Heart left ventricle (tissue), 16 donors: ENCODE measurements around the gene CASZ1. TPM values are rescaled to one million over a fixed set of nuclear protein-coding genes. Genes with fewer than 3 reads are reported as not detected.
A peak's percentile ranks its signal among the peaks of the same experiment; 100 is the strongest.

Experiments
- ATAC-seq, 4 donors: fragments of 200-7000 bp; cut with Tn5 transposase; one replicate each; pipeline ENCODE4 v1.9.1; 2020 to 2022; ENCODE audit warnings: moderate library complexity in 4 of 4, mild to moderate bottlenecking in 3 of 4, moderate number of reproducible peaks in 1 of 4
- DNase-seq, 5 donors: peaks; one replicate each; pipeline ENCODE4 v3.0.0-alpha.2; 2020
- H3K27ac ChIP-seq, 12 donors: fragments of 200-600 bp; sonication (generic) in 4 of 12; one replicate each; pipeline versions ENCODE4 v1.5.0 to v1.8.0; 2016 to 2022; ENCODE audit warnings: mild to moderate bottlenecking in 2 of 12
- H3K27me3 ChIP-seq, 9 donors: fragments of 200-600 bp; sonication (generic) in 2 of 9; one replicate each; pipeline versions ENCODE4 v1.5.1 to v1.8.0; 2016 to 2022; ENCODE audit warnings: mild to moderate bottlenecking in 3 of 9
- H3K36me3 ChIP-seq, 9 donors: fragments of 200-600 bp; sonication (generic) in 2 of 9; one replicate each; pipeline versions ENCODE4 v1.5.0 to v1.8.0; 2018 to 2022; ENCODE audit warnings: mild to moderate bottlenecking in 2 of 9
- H3K4me1 ChIP-seq, 12 donors: fragments of 200-600 bp; sonication (generic) in 4 of 12; one replicate each; pipeline versions ENCODE4 v1.5.0 to v1.8.0; 2016 to 2022; ENCODE audit warnings: mild to moderate bottlenecking in 3 of 12
- H3K4me3 ChIP-seq, 12 donors: fragments of 200-600 bp; sonication (generic) in 4 of 12; one replicate each; pipeline versions ENCODE4 v1.5.0 to v1.8.0; 2017 to 2022; ENCODE audit warnings: mild to moderate bottlenecking in 9 of 12, moderate library complexity in 4 of 12
- H3K9me3 ChIP-seq, 12 donors: fragments of 200-600 bp; sonication (generic) in 4 of 12; one replicate each; pipeline versions ENCODE4 v1.5.0 to v1.8.0; 2016 to 2022; ENCODE audit warnings: mild to moderate bottlenecking in 1 of 12
- POLR2A ChIP-seq, 2 donors: fragments of 450-650 bp; IDR thresholded peaks; one replicate each; pipeline ENCODE4 v1.6.1; 2017; ENCODE audit warnings: antibody characterized with exemption in 2 of 2, mild to moderate bottlenecking in 2 of 2, moderate library complexity in 2 of 2
- WGBS, 4 donors: extraction: QIAGEN DNeasy Blood & Tissue Kit in 2 of 4; methylation state at CpG; one replicate each; pipeline versions ENCODE4 v1.1.5 to v1.1.7; 2013 to 2018; 5-methylcytosine and 5-hydroxymethylcytosine counted together
- intact Hi-C, 10 donors: fragments of 100-400 bp; cut with DNase I; formaldehyde crosslinking; loops; one replicate each; pipeline versions ENCODE4 v1.11.1 to v1.14.2; 2022
- polyA plus RNA-seq, 2 donors: library from polyadenylated mRNA; stranded (reverse); fragments of 200-250 nt; gene quantifications; one replicate each; pipeline ENCODE4 v1.2.3, GENCODE V29; 2013
- total RNA-seq, 9 donors: library from RNA; depleted of rRNA in 2 of 9; stranded (reverse); fragments of >200 nt in 2 of 9; fragmentation: NEBNext Ultra II Directional in 3 of 9; extraction: Animal tissue kit (Norgen Biotek cat#: 25700) in 3 of 9; gene quantifications; one replicate each; pipeline versions ENCODE4 v1.1.0 to v1.2.4, GENCODE V29; 2016 to 2023
- TF ChIP-seq, protein P1 (sequence below), 12 donors: fragments of 200-600 bp; sonication (generic) in 4 of 12; IDR thresholded peaks; one replicate each; pipeline versions ENCODE4 v1.5.0 to v1.8.0; 2018 to 2022; ENCODE audit warnings: antibody characterized with exemption in 12 of 12, mild to moderate bottlenecking in 5 of 12
- donor health status: ischemic (EF 13 %, LVEDD 7.1; RV severe dilation, severe dysfunction).
- donor health status: healthy with polysubstance abuse.
- donor health status: DM: no; HTN: yes; CAD: no.
- donor health status: DM: no; HTN: no; CAD: no.
- donor health status: ischemic (EF 25% LVEDD 6.9; RV normal size, moderate dysfunction).
- donor health status: ischemic (EF 25% LVEDD 5.7; RV mildly dilated, moderate dysfunction).
- donor health status: healthy.
- donor health status: DM: yes; HTN: yes; CAD: no.
- donor health status: ischemic (EF 35%, LVEDD 5.7; RV mildly dilated, moderate dysfunction).
- donor health status: nonischemic (EF 11% LVEDD 7.7; RV severe dilation, severe dysfunction).
- donor health status: DM: yes; HTN: yes; CAD: no.
- donor health status: PGD.
- donor health status: ischemic (EF 29% LVEDD 5.4; RV normal size, mild dysfunction).
- donor health status: nonischemic (EF 23%, LVEDD 6.1; RV moderate dilation, normal function).

Gene CASZ1
- total and polyA plus RNA-seq, 11 donors = 28.8 to 84.9 (median 55.0) TPM

DNA sequence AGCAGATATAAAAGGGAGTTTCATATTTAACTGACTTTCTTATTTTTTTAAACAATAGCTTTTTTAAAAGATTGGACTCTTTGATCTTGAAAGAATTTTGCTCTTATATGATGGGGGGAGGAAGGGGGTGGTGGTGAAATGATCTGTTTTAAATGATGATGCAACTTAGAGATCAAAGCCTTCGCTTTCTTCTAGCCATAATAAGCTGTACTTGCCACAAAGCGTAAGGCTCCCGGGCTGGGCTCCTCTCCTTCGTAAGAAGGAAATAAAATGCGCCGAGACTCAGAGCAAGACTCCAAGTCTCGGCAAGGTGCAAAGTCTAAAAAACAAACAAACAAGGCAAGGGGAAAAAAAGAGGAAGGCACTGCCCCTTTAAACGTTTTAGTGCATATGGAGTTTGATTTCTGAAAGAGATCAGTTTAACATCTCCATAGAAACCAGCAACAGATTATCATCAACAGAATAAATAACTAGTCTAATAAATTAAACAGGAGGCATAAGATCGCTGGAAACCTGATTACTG, 3.3 kb downstream of the CASZ1 start:
- Histone ChIP-seq H3K9me3 (no peaks in the 10 kb centered on the region), H3K36me3 (no peaks in the 10 kb centered on the region), H3K27ac (peak overlapping the region in 9 of 12 donors; percentile 82 to 98 (median 93)), H3K4me3 (peak overlapping the region; percentile 50 to 95 (median 76)), H3K27me3 (peaks cover 0 to 70% (median 0%) of the 10 kb centered on the region in 9 donors), H3K4me1 (peaks cover 2 to 71% (median 24%) of the 10 kb centered on the region in 12 donors)
- whole genome bisulfite sequencing, 4 donors = 3 to 5% (median 4%) methylated on average over 9 of the region's 9 CpGs
- intact Hi-C loops = loop anchor here in 8 of 10 donors (5.0 to 10.0 kb wide), 9 partner anchors 36 to 278 kb away; no protein-coding TSS in a partner anchor
- TF ChIP-seq POLR2A (IDR thresholded peaks at IDR 0.05) = no peak
- TF ChIP-seq, protein P1, sequence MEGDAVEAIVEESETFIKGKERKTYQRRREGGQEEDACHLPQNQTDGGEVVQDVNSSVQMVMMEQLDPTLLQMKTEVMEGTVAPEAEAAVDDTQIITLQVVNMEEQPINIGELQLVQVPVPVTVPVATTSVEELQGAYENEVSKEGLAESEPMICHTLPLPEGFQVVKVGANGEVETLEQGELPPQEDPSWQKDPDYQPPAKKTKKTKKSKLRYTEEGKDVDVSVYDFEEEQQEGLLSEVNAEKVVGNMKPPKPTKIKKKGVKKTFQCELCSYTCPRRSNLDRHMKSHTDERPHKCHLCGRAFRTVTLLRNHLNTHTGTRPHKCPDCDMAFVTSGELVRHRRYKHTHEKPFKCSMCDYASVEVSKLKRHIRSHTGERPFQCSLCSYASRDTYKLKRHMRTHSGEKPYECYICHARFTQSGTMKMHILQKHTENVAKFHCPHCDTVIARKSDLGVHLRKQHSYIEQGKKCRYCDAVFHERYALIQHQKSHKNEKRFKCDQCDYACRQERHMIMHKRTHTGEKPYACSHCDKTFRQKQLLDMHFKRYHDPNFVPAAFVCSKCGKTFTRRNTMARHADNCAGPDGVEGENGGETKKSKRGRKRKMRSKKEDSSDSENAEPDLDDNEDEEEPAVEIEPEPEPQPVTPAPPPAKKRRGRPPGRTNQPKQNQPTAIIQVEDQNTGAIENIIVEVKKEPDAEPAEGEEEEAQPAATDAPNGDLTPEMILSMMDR (IDR thresholded peaks at IDR 0.05) = no peak
- DNase-seq (no peak), ATAC-seq (no peak)

DNA sequence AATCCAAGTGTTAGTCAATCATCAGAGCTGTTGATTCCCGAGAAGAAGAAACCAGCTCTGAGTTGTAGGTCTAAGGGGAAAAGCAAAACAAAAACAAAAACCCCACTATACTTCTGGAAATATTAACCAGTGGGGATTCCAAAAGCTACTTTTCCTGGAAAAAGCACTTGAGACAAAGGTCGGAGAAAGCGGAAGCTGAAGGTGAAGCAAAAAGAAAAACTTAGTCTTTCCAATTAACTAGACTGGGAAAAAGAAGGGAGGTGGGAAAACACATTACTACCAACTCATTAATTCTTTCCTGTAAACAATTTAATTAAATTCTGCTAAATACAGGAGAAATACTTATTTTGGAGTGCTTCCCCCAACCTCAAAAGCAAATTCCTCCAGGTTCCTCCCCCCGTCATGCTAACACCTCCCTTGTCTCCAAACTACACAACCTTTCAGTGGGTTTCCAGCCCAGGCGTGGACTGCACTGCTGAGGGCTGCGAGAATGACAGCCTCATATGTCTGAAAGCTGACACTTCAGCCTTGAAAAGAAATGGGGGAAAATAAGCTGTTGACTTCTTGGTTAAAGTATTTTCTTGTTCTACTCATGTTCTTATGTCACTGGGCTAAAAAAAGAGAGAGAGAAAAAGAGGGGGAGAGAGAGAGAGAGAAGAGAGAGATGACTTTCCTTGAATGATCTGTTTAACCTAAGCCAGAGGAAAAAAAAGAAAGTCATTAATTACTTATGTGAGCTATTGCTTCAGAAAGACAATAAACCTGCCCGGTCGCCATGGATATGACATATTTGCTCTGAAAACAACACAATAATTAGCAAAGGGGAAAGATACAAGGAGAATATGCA, 5.1 kb downstream of the CASZ1 start:
- Histone ChIP-seq H3K4me1 (peaks cover 4 to 80% (median 36%) of the 10 kb centered on the region in 12 donors), H3K9me3 (no peaks in the 10 kb centered on the region), H3K4me3 (no peak overlapping the region), H3K27me3 (peaks cover 0 to 62% (median 0%) of the 10 kb centered on the region in 9 donors), H3K27ac (peak overlapping the region in 8 of 12 donors; percentile 12 to 95 (median 58)), H3K36me3 (no peaks in the 10 kb centered on the region)
- 29 to 40% (median 34%) methylated on average over 8 of the region's 8 CpGs for WGBS, 4 donors
- intact Hi-C loops = loop anchor here in 8 of 10 donors (5.0 to 10.0 kb wide), 9 partner anchors 34 to 277 kb away; no protein-coding TSS in a partner anchor
- ATAC-seq = no peak
- no peak for DNase-seq
- no peak for TF ChIP-seq POLR2A (IDR thresholded peaks at IDR 0.05)
- TF ChIP-seq, protein P1 (IDR thresholded peaks at IDR 0.05) = no peak

DNA sequence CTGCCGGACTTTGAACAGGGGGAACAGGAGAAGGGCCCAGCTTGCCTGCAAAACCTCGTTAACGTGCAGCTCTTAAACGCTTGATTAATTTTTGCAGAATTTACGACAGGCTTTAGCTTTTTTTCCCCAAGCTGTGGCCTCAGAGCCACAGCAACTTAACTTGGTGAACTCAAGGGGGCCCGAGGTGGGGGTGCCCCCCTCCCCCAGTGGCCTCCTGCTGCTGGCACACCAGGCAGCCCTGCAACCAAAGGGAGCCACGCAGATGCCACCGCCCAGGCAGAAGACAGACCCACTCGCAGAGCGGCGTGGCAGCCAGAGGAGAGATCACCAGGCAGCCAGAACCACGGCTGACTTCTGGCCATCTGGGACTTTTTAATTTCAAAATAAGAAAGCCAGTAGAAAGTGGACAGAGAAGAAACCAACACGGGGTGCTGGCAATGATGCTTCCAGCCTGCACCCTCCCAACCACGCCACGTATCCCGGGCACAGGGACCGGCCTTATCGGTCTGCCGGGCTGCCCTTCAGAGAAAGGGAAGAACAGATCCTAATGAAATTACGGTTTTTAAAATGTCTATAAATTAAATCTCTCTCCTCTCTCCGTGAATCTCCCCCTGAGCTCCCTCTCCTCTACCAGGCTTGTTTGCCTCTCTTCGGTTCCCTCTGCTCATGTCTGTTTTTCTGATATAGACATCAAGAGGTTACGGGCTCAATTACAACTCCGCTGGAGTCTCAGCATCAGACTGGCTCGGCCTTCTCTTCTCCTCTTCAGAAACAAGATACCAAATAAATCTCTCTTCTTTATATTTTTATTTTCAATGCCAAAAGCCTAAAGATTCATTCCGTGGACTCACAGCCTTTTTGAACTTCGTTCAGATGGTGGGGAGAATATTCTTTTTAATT, 6.4 kb downstream of the CASZ1 start:
- H3K4me3 ChIP-seq = no peak overlapping the region
- no peaks in the 10 kb centered on the region for H3K36me3 ChIP-seq
- intact Hi-C loops = loop anchor here (2.0 to 10.0 kb wide), 16 partner anchors 33 to 275 kb away; no protein-coding TSS in a partner anchor
- H3K9me3 ChIP-seq = no peaks in the 10 kb centered on the region
- ATAC-seq (no peak), DNase-seq (no peak)
- TF ChIP-seq POLR2A (IDR thresholded peaks at IDR 0.05) = no peak
- TF ChIP-seq, protein P1 (IDR thresholded peaks at IDR 0.05) = no peak
- H3K27me3 ChIP-seq = peaks cover 0 to 50% (median 0%) of the 10 kb centered on the region in 9 donors
- WGBS, 4 donors = 50 to 61% (median 56%) methylated on average over 27 of the region's 27 CpGs
- H3K4me1 ChIP-seq = peaks cover 0 to 86% (median 44%) of the 10 kb centered on the region in 12 donors
- H3K27ac ChIP-seq = peak overlapping the region in 8 of 12 donors; percentile 9 to 95 (median 47)
